H9 (cell line): Measurements from ENCODE around the gene LRSAM1. TPM values are rescaled to one million over a fixed set of nuclear protein-coding genes. Genes with fewer than 3 reads are reported as not detected.

Source experiments
- DNase-seq: peaks from one replicate; pipeline ENCODE4 v3.0.0-alpha.2; 2017
- H2AFZ ChIP-seq: one replicate; pipeline ENCODE4 v1.6.1; 2013; ENCODE audit warnings: mild to moderate bottlenecking, low read length, control low read depth, moderate library complexity
- H2AK5ac ChIP-seq: 2 replicates; pipeline ENCODE4 v1.6.1; 2013; ENCODE audit warnings: low read length, control low read depth, mixed read lengths; ENCODE audit not compliant: insufficient read length
- H2BK120ac ChIP-seq: one replicate; pipeline ENCODE4 v1.6.1; 2013; ENCODE audit warnings: low read depth, mild to moderate bottlenecking, low read length, control low read depth, inconsistent platforms; ENCODE audit not compliant: poor library complexity, severe bottlenecking
- H2BK12ac ChIP-seq: 2 replicates; pipeline ENCODE4 v1.6.1; 2013; ENCODE audit warnings: low read length, control low read depth, mixed read lengths, low read depth; ENCODE audit not compliant: insufficient read length
- H2BK15ac ChIP-seq: 2 replicates; pipeline ENCODE4 v1.6.1; 2013; ENCODE audit warnings: low read depth, low read length, control low read depth
- H2BK20ac ChIP-seq: one replicate; pipeline ENCODE4 v1.6.1; 2013; ENCODE audit warnings: low read depth, mild to moderate bottlenecking, low read length, control low read depth, inconsistent platforms; ENCODE audit not compliant: poor library complexity, severe bottlenecking
- H2BK5ac ChIP-seq: 2 replicates; pipeline ENCODE4 v1.6.1; 2013; ENCODE audit warnings: low read length, control low read depth, mixed read lengths; ENCODE audit not compliant: insufficient read length
- H3K14ac ChIP-seq: 2 replicates; pipeline ENCODE4 v1.6.1; 2013; ENCODE audit warnings: low read length, control low read depth; ENCODE audit not compliant: insufficient read depth
- H3K18ac ChIP-seq: 2 replicates; pipeline ENCODE4 v1.6.1; 2013; ENCODE audit warnings: low read depth, mild to moderate bottlenecking, mixed read lengths, low read length, control low read depth; ENCODE audit not compliant: insufficient read length
- H3K23ac ChIP-seq: 2 replicates; pipeline ENCODE4 v1.6.1; 2013; ENCODE audit warnings: low read length, control low read depth, mixed read lengths, low read depth; ENCODE audit not compliant: insufficient read length
- H3K23me2 ChIP-seq: 2 replicates; pipeline ENCODE4 v1.6.1; 2013; ENCODE audit warnings: low read depth, mild to moderate bottlenecking, mixed read lengths, low read length, control low read depth; ENCODE audit not compliant: insufficient read length, poor library complexity, severe bottlenecking
- H3K27ac ChIP-seq: 2 replicates; pipeline ENCODE4 v1.5.1; 2013; ENCODE audit warnings: low read length, control low read depth, mixed read lengths, low read depth; ENCODE audit not compliant: insufficient read length
- H3K27me3 ChIP-seq: 2 replicates; pipeline ENCODE4 v1.6.1; 2013; ENCODE audit warnings: low read length, control low read depth, inconsistent platforms; ENCODE audit not compliant: insufficient read depth
- H3K4ac ChIP-seq: 2 replicates; pipeline ENCODE4 v1.6.1; 2013; ENCODE audit warnings: low read depth, mild to moderate bottlenecking, control low read depth, inconsistent platforms, low read length, moderate library complexity
- H3K4me1 ChIP-seq: 2 replicates; pipeline ENCODE4 v1.6.1; 2013; ENCODE audit warnings: low read length, control low read depth, inconsistent platforms; ENCODE audit not compliant: insufficient read depth
- H3K4me2 ChIP-seq: 2 replicates; pipeline ENCODE4 v1.6.1; 2013; ENCODE audit warnings: low read length, control low read depth, mixed read lengths; ENCODE audit not compliant: insufficient read length, insufficient read depth
- H3K56ac ChIP-seq: 2 replicates; pipeline ENCODE4 v1.6.1; 2013; ENCODE audit warnings: low read depth, mild to moderate bottlenecking, mixed read lengths, low read length, control low read depth; ENCODE audit not compliant: insufficient read length
- H3K79me1 ChIP-seq: 2 replicates; pipeline ENCODE4 v1.6.1; 2013; ENCODE audit warnings: low read depth, mild to moderate bottlenecking, moderate library complexity, low read length, control low read depth, inconsistent platforms; ENCODE audit not compliant: insufficient read depth, poor library complexity, severe bottlenecking
- H3K79me2 ChIP-seq: 2 replicates; pipeline ENCODE4 v1.6.1; 2013; ENCODE audit warnings: low read length, control low read depth, inconsistent platforms; ENCODE audit not compliant: insufficient read depth
- H3K9ac ChIP-seq: 2 replicates; pipeline ENCODE4 v1.6.1; 2013; ENCODE audit warnings: low read length, control low read depth, mixed read lengths; ENCODE audit not compliant: insufficient read length; ENCODE audit errors: extremely low read depth
- H3K9me3 ChIP-seq: one replicate; pipeline ENCODE4 v1.6.1; 2013; ENCODE audit warnings: low read depth, low read length, inconsistent platforms; ENCODE audit not compliant: control insufficient read depth
- H3T11ph ChIP-seq: one replicate; pipeline ENCODE4 v1.6.1; 2013; ENCODE audit warnings: mild to moderate bottlenecking, low read length, control low read depth, inconsistent platforms
- H4K20me1 ChIP-seq: one replicate; pipeline ENCODE4 v1.6.1; 2013; ENCODE audit not compliant: control insufficient read depth, insufficient read length, insufficient read depth
- H4K5ac ChIP-seq: 2 replicates; pipeline ENCODE4 v1.6.1; 2013; ENCODE audit warnings: low read depth, mild to moderate bottlenecking, mixed read lengths, low read length, control low read depth; ENCODE audit not compliant: insufficient read length
- H4K8ac ChIP-seq: replicated peaks from 2 replicates; pipeline ENCODE4 v1.6.1; 2013; ENCODE audit warnings: low read length, control low read depth, mixed read lengths, low read depth; ENCODE audit not compliant: insufficient read length
- H4K91ac ChIP-seq: 2 replicates; pipeline ENCODE4 v1.6.1; 2013; ENCODE audit warnings: low read depth, mild to moderate bottlenecking, moderate library complexity, mixed read lengths, low read length, control low read depth; ENCODE audit not compliant: insufficient read length
- H3K27ac Mint-ChIP-seq, 3 experiments: 2 replicates in 2 of 3; 3 replicates in 1 of 3; pipeline ENCODE4 v1.8.0; 2020 to 2021; ENCODE audit warnings: mixed read lengths in 3 of 3, mild to moderate bottlenecking in 1 of 3, moderate library complexity in 1 of 3
- H3K27me3 Mint-ChIP-seq: 2 replicates; pipeline ENCODE4 v1.8.0; 2021; ENCODE audit warnings: low read depth, mild to moderate bottlenecking, moderate library complexity, mixed read lengths
- H3K36me3 Mint-ChIP-seq, 3 experiments: 2 replicates in 2 of 3; 3 replicates in 1 of 3; pipeline ENCODE4 v1.8.0; 2020 to 2021; ENCODE audit warnings: low read depth in 3 of 3, mixed read lengths in 3 of 3; ENCODE audit not compliant: insufficient read depth in 1 of 3
- H3K4me1 Mint-ChIP-seq, 2 experiments: 2 replicates each; pipeline ENCODE4 v1.8.0; 2020; ENCODE audit warnings: mixed read lengths in 2 of 2
- H3K4me3 Mint-ChIP-seq, 2 experiments: 2 replicates in 1 of 2; 3 replicates in 1 of 2; pipeline ENCODE4 v1.8.0; 2020 to 2021; ENCODE audit warnings: mild to moderate bottlenecking in 2 of 2, mixed read lengths in 2 of 2, moderate library complexity in 1 of 2
- H3K9me3 Mint-ChIP-seq, 2 experiments: 2 replicates in 1 of 2; 3 replicates in 1 of 2; pipeline ENCODE4 v1.8.0; 2020; ENCODE audit warnings: mild to moderate bottlenecking in 2 of 2, mixed read lengths in 2 of 2, moderate library complexity in 1 of 2
- WGBS: extraction: QIAGEN DNeasy Blood & Tissue Kit; methylation state at CpG from one replicate; pipeline ENCODE4 v1.1.7; 2013; ENCODE audit warnings: missing lambda C conversion rate, low lambda C conversion rate, mixed read lengths; ENCODE audit not compliant: insufficient read length; ENCODE audit errors: extremely low coverage; 5-methylcytosine and 5-hydroxymethylcytosine counted together
- total RNA-seq: library from RNA; stranded (reverse); gene quantifications from 2 replicates; pipeline ENCODE4 v1.2.1, GENCODE V29; 2021
- TF ChIP-seq, protein P1 (sequence below): fragments of 200-600 bp; sonication (generic); conservative IDR thresholded peaks from 3 replicates; pipeline ENCODE4 v1.8.0; 2021; ENCODE audit warnings: antibody characterized with exemption, mild to moderate bottlenecking

Gene LRSAM1
- total RNA-seq, 1 experiment from 2014 or later = 16.2 TPM

GRCh38 chr9:127451608-127451857 lies 223 bp downstream of the LRSAM1 start:
- no peak overlapping the region for H4K91ac ChIP-seq
- peak overlapping the region; percentile 90 to 99 (median 96); a peak in 5 of 7 replicates for H3K27ac Mint-ChIP-seq
- H3T11ph ChIP-seq = no peak overlapping the region
- peak overlapping the region; percentile 93 for H3K4me2 ChIP-seq
- H4K5ac ChIP-seq = no peak overlapping the region
- H2BK5ac ChIP-seq = no peak overlapping the region
- peaks cover 18% of the 10 kb centered on the region for H3K23me2 ChIP-seq
- H3K9ac ChIP-seq = peak overlapping the region; percentile 52
- peaks cover 2% of the 10 kb centered on the region for H3K27me3 Mint-ChIP-seq
- H2BK120ac ChIP-seq = no peak overlapping the region
- no peaks in the 10 kb centered on the region for H3K9me3 ChIP-seq
- no peaks in the 10 kb centered on the region for H3K27me3 ChIP-seq
- H3K79me2 ChIP-seq = peaks cover 20% of the 10 kb centered on the region; the same call in 1 of the 2 replicates
- no peak overlapping the region for H3K14ac ChIP-seq
- peak overlapping the region; percentile 96 to 99 for H3K4me3 Mint-ChIP-seq
- no peak overlapping the region for H2AFZ ChIP-seq
- TF ChIP-seq, protein P1, sequence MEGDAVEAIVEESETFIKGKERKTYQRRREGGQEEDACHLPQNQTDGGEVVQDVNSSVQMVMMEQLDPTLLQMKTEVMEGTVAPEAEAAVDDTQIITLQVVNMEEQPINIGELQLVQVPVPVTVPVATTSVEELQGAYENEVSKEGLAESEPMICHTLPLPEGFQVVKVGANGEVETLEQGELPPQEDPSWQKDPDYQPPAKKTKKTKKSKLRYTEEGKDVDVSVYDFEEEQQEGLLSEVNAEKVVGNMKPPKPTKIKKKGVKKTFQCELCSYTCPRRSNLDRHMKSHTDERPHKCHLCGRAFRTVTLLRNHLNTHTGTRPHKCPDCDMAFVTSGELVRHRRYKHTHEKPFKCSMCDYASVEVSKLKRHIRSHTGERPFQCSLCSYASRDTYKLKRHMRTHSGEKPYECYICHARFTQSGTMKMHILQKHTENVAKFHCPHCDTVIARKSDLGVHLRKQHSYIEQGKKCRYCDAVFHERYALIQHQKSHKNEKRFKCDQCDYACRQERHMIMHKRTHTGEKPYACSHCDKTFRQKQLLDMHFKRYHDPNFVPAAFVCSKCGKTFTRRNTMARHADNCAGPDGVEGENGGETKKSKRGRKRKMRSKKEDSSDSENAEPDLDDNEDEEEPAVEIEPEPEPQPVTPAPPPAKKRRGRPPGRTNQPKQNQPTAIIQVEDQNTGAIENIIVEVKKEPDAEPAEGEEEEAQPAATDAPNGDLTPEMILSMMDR = no peak
- H3K9me3 Mint-ChIP-seq = peaks cover 0 to 4% of the 10 kb centered on the region in 2 experiments; a peak in 4 of 5 replicates
- peaks cover 4% of the 10 kb centered on the region for H3K4me1 ChIP-seq
- peaks cover 24 to 28% of the 10 kb centered on the region in 2 experiments for H3K4me1 Mint-ChIP-seq
- peaks cover 2% of the 10 kb centered on the region for H3K79me1 ChIP-seq
- no peak overlapping the region for H3K27ac ChIP-seq
- no peak overlapping the region for H2BK20ac ChIP-seq
- no peaks in the 10 kb centered on the region for H4K20me1 ChIP-seq
- no peak overlapping the region for H4K8ac ChIP-seq
- H3K56ac ChIP-seq = no peak overlapping the region
- no peak overlapping the region for H2AK5ac ChIP-seq
- H3K4ac ChIP-seq = no peak overlapping the region
- DNase-seq = no peak
- H3K36me3 Mint-ChIP-seq = peaks cover 54 to 59% (median 55%) of the 10 kb centered on the region in 3 experiments
- no CpG with 5 or more reads among the region's 14 CpGs for WGBS
- no peak overlapping the region for H3K18ac ChIP-seq
- H2BK15ac ChIP-seq = no peak overlapping the region
- no peak overlapping the region for H2BK12ac ChIP-seq
- H3K23ac ChIP-seq = no peak overlapping the region
